Colonic mucosa (tissue), 4 donors: ENCODE data around the gene FHIT. TPM values are rescaled to one million over a fixed set of nuclear protein-coding genes. Genes with fewer than 3 reads are reported as not detected.

Source experiments
- DNase-seq: peaks from one replicate; pipeline ENCODE4 v3.0.0-alpha.2; 2020
- H3K27ac ChIP-seq: fragments of 200-600 bp; one replicate; pipeline ENCODE4 v1.8.0; 2021
- H3K27me3 ChIP-seq: fragments of 200-600 bp; one replicate; pipeline ENCODE4 v1.8.0; 2021
- H3K36me3 ChIP-seq: fragments of 200-600 bp; one replicate; pipeline ENCODE4 v1.8.0; 2021
- H3K4me1 ChIP-seq: fragments of 200-600 bp; one replicate; pipeline ENCODE4 v1.8.0; 2021; ENCODE audit warnings: mild to moderate bottlenecking
- H3K4me3 ChIP-seq: fragments of 200-600 bp; one replicate; pipeline ENCODE4 v1.8.0; 2021
- H3K9ac ChIP-seq, 2 donors: one replicate each; pipeline ENCODE4 v1.7.0; 2013; ENCODE audit warnings: control low read depth in 2 of 2, low read depth in 2 of 2, low read length in 2 of 2
- H3K9me3 ChIP-seq: fragments of 200-600 bp; one replicate; pipeline ENCODE4 v1.8.0; 2021
- intact Hi-C: fragments of 100-400 bp; cut with DNase I; formaldehyde crosslinking; loops from one replicate; pipeline ENCODE4 v1.14.1; 2022
- total RNA-seq, 2 donors: library from RNA; stranded (reverse); fragmentation: NEBNext Ultra II Directional in 1 of 2; extraction: Animal tissue kit (Norgen Biotek cat#: 25700) in 1 of 2; gene quantifications; one replicate each; pipeline ENCODE4 v1.2.1, GENCODE V29; 2021
- TF ChIP-seq, protein P1 (sequence below): fragments of 200-600 bp; IDR thresholded peaks from one replicate; pipeline ENCODE4 v1.8.0; 2022; ENCODE audit warnings: antibody characterized with exemption, mild to moderate bottlenecking
- donor health status: healthy.
- donor health status: DM: no; HTN: no; CAD: no.
- donor health status: DM: no; HTN: no; CAD: no.

Gene FHIT
- total RNA-seq, 2 donors from 2014 or later = 7.7 to 9.4 TPM

GRCh38 chr3:60424034-60424433 is 827.2 kb downstream of the FHIT start:
- H3K27ac ChIP-seq = no peak overlapping the region
- intact Hi-C loops = no loop called here
- no peaks in the 10 kb centered on the region for H3K27me3 ChIP-seq
- H3K4me1 ChIP-seq = no peaks in the 10 kb centered on the region
- TF ChIP-seq, protein P1, sequence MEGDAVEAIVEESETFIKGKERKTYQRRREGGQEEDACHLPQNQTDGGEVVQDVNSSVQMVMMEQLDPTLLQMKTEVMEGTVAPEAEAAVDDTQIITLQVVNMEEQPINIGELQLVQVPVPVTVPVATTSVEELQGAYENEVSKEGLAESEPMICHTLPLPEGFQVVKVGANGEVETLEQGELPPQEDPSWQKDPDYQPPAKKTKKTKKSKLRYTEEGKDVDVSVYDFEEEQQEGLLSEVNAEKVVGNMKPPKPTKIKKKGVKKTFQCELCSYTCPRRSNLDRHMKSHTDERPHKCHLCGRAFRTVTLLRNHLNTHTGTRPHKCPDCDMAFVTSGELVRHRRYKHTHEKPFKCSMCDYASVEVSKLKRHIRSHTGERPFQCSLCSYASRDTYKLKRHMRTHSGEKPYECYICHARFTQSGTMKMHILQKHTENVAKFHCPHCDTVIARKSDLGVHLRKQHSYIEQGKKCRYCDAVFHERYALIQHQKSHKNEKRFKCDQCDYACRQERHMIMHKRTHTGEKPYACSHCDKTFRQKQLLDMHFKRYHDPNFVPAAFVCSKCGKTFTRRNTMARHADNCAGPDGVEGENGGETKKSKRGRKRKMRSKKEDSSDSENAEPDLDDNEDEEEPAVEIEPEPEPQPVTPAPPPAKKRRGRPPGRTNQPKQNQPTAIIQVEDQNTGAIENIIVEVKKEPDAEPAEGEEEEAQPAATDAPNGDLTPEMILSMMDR = no peak
- no peaks in the 10 kb centered on the region for H3K9me3 ChIP-seq
- H3K9ac ChIP-seq = no peak overlapping the region
- H3K36me3 ChIP-seq = no peaks in the 10 kb centered on the region
- DNase-seq = no peak
- no peak overlapping the region for H3K4me3 ChIP-seq

DNA sequence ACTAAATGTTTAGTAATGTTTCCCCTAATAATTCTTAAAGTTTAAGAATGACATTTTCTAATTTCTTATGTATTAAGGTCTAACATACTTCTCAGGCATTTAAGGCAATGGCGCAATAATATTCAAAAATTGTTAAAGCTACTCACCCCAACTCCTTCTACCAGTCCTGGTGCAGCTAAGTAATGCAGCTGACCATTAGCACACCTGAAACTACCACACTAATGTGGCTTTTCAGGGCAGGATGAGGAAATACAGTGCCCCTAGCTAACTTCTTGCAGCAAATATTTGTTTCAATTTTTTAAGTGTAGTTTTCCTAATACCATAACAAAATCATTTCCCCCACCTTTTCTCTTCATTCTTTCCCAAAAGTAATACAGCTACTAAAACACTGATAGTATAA is 827.7 kb downstream of the FHIT start:
- intact Hi-C loops = no loop called here
- no peak overlapping the region for H3K9ac ChIP-seq
- DNase-seq = no peak
- H3K4me1 ChIP-seq = no peaks in the 10 kb centered on the region
- no peaks in the 10 kb centered on the region for H3K27me3 ChIP-seq
- TF ChIP-seq, protein P1 = no peak
- no peaks in the 10 kb centered on the region for H3K9me3 ChIP-seq
- no peak overlapping the region for H3K27ac ChIP-seq
- no peak overlapping the region for H3K4me3 ChIP-seq
- H3K36me3 ChIP-seq = no peaks in the 10 kb centered on the region

GRCh38 chr3:60421749-60422446 is 829.4 kb downstream of the FHIT start:
- H3K4me3 ChIP-seq = no peak overlapping the region
- H3K36me3 ChIP-seq = no peaks in the 10 kb centered on the region
- H3K4me1 ChIP-seq = no peaks in the 10 kb centered on the region
- TF ChIP-seq, protein P1 = no peak
- H3K9me3 ChIP-seq = no peaks in the 10 kb centered on the region
- peak overlapping the region in 1 of 2 donors; percentile 26 for H3K9ac ChIP-seq
- H3K27me3 ChIP-seq = no peaks in the 10 kb centered on the region
- H3K27ac ChIP-seq = no peak overlapping the region
- intact Hi-C loops = no loop called here
- no peak for DNase-seq

DNA sequence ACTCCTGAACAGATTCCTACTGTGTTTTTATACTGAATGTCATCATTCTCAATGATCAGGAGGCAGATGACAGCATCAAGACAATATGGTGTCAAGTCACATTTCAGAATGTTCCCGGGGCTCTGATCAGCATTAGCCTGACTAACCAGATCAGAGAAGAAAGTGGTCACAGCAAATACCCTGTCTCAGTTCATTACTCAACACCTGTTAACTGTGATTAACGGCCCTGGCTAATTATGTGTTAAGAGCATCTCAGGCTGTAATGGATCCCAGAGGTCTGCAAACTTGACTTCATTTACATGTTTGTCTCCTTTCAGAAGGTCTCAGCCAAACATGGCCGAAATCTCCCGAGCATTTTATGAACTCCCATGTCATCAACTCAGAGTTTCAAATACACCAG is 833.7 kb downstream of the FHIT start:
- Histone ChIP-seq H3K9ac (no peak overlapping the region), H3K4me3 (no peak overlapping the region)
- intact Hi-C loops = no loop called here

GRCh38 chr3:60414011-60414410 is 837.2 kb downstream of the FHIT start:
- H3K9me3 ChIP-seq = no peaks in the 10 kb centered on the region
- intact Hi-C loops = no loop called here
- no peaks in the 10 kb centered on the region for H3K36me3 ChIP-seq
- H3K27ac ChIP-seq = no peak overlapping the region
- H3K9ac ChIP-seq = no peak overlapping the region
- H3K4me1 ChIP-seq = no peaks in the 10 kb centered on the region
- H3K27me3 ChIP-seq = no peaks in the 10 kb centered on the region
- TF ChIP-seq, protein P1 = no peak
- H3K4me3 ChIP-seq = no peak overlapping the region
- no peak for DNase-seq

More for the DNA sequence above, 833.7 kb downstream of the FHIT start:
- Histone ChIP-seq H3K4me1 (no peaks in the 10 kb centered on the region), H3K9me3 (no peaks in the 10 kb centered on the region), H3K27me3 (no peaks in the 10 kb centered on the region), H3K36me3 (no peaks in the 10 kb centered on the region), H3K27ac (no peak overlapping the region)
- DNase-seq = no peak
- TF ChIP-seq, protein P1 = no peak
